GM19351 (cell line): ENCODE data around the gene ZSWIM6.

Source experiments
- ATAC-seq: cut with Tn5 transposase; IDR thresholded peaks from one replicate; pipeline ENCODE4 v1.9.1; 2021; ENCODE audit warnings: mild to moderate bottlenecking, moderate library complexity; ENCODE audit not compliant: unreplicated experiment

Gene ZSWIM6

GRCh38 chr5:61331407-61332357 is at the start of gene ZSWIM6:
ZSWIM6 (plus strand) TSS chr5:61332258; CDS start chr5:61332273, 15 bp downstream.
- ATAC-seq: peak; percentile 57

- no peak for ATAC-seq
These were observed 48.6 kb upstream of the ZSWIM6 start for GRCh38 chr5:61283471-61283870.

GRCh38 chr5:61285531-61285930 is 46.5 kb upstream of the ZSWIM6 start:
- ATAC-seq: no peak

GRCh38 chr5:61286446-61287132 is 45.5 kb upstream of the ZSWIM6 start:
- ATAC-seq: no peak

- no peak for ATAC-seq
These were observed 44.6 kb upstream of the ZSWIM6 start for GRCh38 chr5:61287474-61287873.

GRCh38 chr5:61289241-61289640 is 42.8 kb upstream of the ZSWIM6 start:
- ATAC-seq: no peak

GRCh38 chr5:61289669-61290306 is 42.3 kb upstream of the ZSWIM6 start:
- ATAC-seq: no peak

GRCh38 chr5:61290791-61291210 is 41.3 kb upstream of the ZSWIM6 start:
- ATAC-seq: no peak

GRCh38 chr5:61292062-61292657 is 39.9 kb upstream of the ZSWIM6 start:
- no peak for ATAC-seq

- no peak for ATAC-seq
These were observed 39.0 kb upstream of the ZSWIM6 start for GRCh38 chr5:61293071-61293470.

- ATAC-seq: no peak
These were observed 38.2 kb upstream of the ZSWIM6 start for GRCh38 chr5:61293873-61294272.

- ATAC-seq: no peak
These were observed 36.7 kb upstream of the ZSWIM6 start for GRCh38 chr5:61295365-61295764.

GRCh38 chr5:61298066-61298465 is 34.0 kb upstream of the ZSWIM6 start:
- ATAC-seq: no peak

- no peak for ATAC-seq
These were observed 33.5 kb upstream of the ZSWIM6 start for GRCh38 chr5:61298580-61298979.

GRCh38 chr5:61299261-61299681 is 32.8 kb upstream of the ZSWIM6 start:
- no peak for ATAC-seq

- ATAC-seq: no peak
These were observed 30.5 kb upstream of the ZSWIM6 start for GRCh38 chr5:61301341-61302199.

- no peak for ATAC-seq
These were observed 29.9 kb upstream of the ZSWIM6 start for GRCh38 chr5:61302200-61302563.

- ATAC-seq: no peak
These were observed 28.7 kb upstream of the ZSWIM6 start for GRCh38 chr5:61303346-61303745.

GRCh38 chr5:61304590-61305381 is 27.3 kb upstream of the ZSWIM6 start:
- no peak for ATAC-seq
